Panc1 (cell line): ENCODE results near the gene RENBP.

Experiments
- SIN3A ChIP-seq: IDR thresholded peaks from 2 replicates; pipeline ENCODE4 v1.6.1; 2012; ENCODE audit warnings: low read depth, mild to moderate bottlenecking, low read length, moderate library complexity, borderline replicate concordance; ENCODE audit not compliant: insufficient read depth
- TCF7L2 ChIP-seq: IDR thresholded peaks from 2 replicates; pipeline ENCODE4 v1.6.1; 2011; ENCODE audit warnings: mild to moderate bottlenecking, low read depth, low read length, inconsistent platforms
- TF ChIP-seq, protein P1 (sequence below), 2 experiments: IDR thresholded peaks; 2 replicates each; pipeline ENCODE4 v1.6.1; 2011 to 2012; ENCODE audit warnings: low read depth in 2 of 2, control low read depth in 1 of 2, low read length in 1 of 2, mild to moderate bottlenecking in 1 of 2, moderate library complexity in 1 of 2; ENCODE audit not compliant: insufficient read depth in 1 of 2
- TF ChIP-seq, protein P2 (sequence below): fragments of 450-650 bp; IDR thresholded peaks from 2 replicates; pipeline ENCODE4 v1.5.1; 2017; ENCODE audit warnings: mild to moderate bottlenecking

DNA sequence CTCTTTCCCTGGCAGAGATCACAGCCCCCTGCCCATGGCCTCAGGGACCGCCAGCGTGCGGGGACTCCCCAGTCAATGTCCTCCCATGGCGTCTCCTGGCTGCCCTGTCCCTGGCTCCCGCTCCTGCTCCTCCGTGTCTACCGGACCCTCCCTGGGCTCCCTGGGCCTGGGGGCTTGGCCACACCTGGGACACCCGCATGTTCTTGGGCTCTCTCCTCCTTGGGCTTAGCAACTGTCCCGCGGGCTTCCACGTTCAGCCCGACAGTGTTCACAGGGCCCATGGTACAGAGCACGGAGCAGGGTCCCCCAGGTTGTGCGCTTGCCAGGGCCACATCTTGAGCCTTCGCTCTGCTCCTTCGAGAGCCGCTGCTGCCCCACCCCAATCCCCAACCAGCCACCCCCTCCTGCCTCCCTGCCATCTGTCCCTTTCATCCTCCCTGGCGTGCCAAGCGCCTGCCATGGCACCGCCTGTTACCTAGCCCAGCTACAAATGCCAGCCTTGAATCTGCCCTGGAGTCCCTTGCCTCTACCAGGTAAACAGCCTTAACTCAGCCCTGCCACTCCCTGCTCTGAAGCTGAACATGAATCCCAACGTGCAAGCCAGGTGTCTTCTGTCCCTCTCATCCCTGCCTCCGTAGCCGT, 36.1 kb downstream of the RENBP start:
- TF ChIP-seq, protein P1, sequence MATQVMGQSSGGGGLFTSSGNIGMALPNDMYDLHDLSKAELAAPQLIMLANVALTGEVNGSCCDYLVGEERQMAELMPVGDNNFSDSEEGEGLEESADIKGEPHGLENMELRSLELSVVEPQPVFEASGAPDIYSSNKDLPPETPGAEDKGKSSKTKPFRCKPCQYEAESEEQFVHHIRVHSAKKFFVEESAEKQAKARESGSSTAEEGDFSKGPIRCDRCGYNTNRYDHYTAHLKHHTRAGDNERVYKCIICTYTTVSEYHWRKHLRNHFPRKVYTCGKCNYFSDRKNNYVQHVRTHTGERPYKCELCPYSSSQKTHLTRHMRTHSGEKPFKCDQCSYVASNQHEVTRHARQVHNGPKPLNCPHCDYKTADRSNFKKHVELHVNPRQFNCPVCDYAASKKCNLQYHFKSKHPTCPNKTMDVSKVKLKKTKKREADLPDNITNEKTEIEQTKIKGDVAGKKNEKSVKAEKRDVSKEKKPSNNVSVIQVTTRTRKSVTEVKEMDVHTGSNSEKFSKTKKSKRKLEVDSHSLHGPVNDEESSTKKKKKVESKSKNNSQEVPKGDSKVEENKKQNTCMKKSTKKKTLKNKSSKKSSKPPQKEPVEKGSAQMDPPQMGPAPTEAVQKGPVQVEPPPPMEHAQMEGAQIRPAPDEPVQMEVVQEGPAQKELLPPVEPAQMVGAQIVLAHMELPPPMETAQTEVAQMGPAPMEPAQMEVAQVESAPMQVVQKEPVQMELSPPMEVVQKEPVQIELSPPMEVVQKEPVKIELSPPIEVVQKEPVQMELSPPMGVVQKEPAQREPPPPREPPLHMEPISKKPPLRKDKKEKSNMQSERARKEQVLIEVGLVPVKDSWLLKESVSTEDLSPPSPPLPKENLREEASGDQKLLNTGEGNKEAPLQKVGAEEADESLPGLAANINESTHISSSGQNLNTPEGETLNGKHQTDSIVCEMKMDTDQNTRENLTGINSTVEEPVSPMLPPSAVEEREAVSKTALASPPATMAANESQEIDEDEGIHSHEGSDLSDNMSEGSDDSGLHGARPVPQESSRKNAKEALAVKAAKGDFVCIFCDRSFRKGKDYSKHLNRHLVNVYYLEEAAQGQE (IDR thresholded peaks at IDR 0.05; ENCODE audit: insufficient read depth in 1 of 2, low read depth in 2 of 2, low read length in 1 of 2) = no peak
- TF ChIP-seq TCF7L2 (no peak), SIN3A (no peak)
- TF ChIP-seq, protein P2, sequence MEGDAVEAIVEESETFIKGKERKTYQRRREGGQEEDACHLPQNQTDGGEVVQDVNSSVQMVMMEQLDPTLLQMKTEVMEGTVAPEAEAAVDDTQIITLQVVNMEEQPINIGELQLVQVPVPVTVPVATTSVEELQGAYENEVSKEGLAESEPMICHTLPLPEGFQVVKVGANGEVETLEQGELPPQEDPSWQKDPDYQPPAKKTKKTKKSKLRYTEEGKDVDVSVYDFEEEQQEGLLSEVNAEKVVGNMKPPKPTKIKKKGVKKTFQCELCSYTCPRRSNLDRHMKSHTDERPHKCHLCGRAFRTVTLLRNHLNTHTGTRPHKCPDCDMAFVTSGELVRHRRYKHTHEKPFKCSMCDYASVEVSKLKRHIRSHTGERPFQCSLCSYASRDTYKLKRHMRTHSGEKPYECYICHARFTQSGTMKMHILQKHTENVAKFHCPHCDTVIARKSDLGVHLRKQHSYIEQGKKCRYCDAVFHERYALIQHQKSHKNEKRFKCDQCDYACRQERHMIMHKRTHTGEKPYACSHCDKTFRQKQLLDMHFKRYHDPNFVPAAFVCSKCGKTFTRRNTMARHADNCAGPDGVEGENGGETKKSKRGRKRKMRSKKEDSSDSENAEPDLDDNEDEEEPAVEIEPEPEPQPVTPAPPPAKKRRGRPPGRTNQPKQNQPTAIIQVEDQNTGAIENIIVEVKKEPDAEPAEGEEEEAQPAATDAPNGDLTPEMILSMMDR = no peak
